DMS79 treated with DMSO at 0.1 percent for 48 hours (cell line): ENCODE data around the gene MYOF.
A peak's percentile ranks its signal among the peaks of the same experiment; 100 is the strongest.
"Not testable (repeated sequence)": the region's sequence is repeated elsewhere in the genome, so short reads cannot be mapped to it uniquely, and the experiment has no call there.

ENCODE experiments used
- DNase-seq: peaks from one replicate; lab custom pipeline; 2025; lab: John Stamatoyannopoulos, UW

Gene MYOF

DNA sequence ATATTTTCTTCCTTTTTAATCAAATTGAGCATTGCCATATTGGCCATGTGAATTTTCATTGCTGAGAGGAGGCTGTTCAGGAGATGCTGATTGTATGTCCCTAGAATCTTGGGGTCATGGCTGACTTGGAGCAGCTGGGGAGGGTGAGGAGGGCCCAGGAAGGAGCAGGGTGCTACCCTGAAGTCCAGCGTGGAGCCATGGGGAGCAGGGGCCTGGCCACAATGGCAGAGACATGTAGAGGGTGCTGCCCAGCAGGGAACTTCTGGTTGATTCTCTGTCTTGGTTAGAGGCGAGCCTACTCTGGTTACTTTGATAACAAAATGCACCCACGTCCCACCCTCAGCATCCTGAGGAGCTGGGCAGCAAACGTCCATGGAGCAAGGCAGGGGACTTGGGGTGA is 186.0 kb downstream of the MYOF start:
- DNase-seq = no peak

DNA sequence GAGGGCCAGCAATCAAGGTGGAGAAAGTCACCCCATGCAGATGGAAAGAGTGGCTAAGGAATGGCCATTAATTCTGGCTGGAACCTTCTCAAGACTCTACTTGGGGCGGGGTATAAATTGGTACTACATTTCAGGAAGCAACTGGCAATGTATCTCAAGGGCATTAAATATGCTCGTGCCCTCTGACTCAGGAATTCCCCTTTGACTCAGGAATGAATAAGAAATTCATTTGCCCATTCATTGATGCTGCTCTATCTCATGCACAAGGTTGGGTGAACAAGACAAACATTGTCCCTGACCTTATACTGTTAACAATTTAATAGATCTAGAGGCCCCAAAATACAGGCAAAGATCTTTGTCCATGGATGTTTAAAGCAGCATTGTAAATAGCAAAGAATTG is 188.1 kb downstream of the MYOF start:
- DNase-seq = no peak

DNA sequence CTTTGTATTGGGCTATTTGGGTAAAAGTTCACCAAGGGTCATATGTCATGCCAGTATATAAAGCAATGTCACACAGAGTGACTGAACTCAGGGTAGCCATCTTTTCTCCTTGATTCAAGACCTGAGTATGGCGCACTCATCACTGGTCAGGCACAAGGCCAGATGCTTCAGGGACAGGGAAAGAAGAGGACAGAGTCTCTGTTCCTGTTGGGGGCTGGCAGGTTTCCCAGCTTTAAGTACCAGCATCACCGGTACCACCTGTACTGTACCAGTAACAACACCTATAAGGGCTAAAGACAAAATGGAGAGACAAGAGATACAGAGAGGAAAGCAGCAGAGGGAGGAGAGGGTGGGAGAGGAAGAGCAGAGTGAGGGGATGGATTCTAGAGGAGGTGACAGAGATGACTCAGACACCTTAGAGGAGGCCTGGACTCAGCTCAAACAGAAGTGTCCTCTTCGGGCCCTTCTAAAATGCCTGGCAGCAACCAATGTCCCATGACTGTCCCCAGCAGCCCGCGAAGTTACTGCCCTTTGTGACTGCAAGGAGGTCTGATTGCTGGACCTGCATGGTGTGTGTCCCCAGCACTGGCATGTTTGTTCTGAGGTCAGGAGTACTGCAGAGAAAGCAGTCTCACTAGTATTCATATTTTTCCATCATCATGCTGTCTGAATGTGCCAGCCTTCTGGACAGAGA is 191.3 kb downstream of the MYOF start:
- DNase-seq = no peak

DNA sequence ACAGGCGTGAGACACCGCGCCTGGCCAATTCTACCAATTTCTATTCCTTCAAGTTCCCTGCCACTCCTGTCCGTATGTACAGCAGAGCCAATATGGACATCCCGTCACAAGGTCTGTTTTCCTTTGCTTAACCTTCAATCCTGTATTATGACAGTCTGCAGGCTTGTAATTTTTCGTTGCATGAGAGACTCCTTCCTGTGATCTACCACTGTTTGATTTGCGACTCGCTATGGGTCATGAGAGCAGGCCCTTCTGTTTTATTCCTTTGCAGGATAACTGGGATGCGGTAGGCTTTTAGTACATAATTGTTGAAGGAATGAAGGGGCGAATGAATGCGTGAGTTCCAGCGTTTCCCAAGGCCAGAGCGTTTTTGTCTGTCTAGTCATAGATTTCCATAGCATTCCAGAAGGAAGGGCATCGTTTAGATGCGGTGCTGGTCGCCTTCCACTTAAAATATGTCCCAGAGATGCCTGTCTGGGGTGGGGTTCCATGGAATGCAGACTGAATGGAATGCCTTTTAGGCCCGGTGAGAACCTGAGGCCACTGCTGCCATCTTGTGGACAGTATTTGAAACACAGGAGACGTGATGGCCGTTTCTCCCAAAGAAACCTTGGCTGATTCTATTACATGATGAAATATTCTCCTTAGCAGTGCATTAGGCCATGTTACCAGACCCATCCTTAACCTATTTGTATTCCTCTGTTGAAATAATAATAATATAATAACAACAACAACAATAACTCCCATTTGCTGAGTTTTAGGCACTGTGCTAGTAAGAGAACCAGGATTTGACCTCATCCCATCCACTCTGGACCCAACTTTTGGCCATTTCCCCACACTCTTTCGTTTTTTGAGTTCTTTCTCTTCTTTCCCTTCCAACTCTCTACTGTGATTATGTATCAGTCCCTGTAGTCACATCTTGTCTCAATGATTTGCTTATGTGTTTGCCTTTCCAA is 193.2 kb downstream of the MYOF start:
- DNase-seq = peak; percentile 7

GRCh38 chr10:93287775-93288174 is 194.4 kb downstream of the MYOF start:
- no peak for DNase-seq

- not testable (repeated sequence) for DNase-seq
These were observed 197.9 kb downstream of the MYOF start for GRCh38 chr10:93284246-93284645.

- DNase-seq = no peak
These were observed 200.8 kb downstream of the MYOF start for GRCh38 chr10:93281367-93281720.

DNA sequence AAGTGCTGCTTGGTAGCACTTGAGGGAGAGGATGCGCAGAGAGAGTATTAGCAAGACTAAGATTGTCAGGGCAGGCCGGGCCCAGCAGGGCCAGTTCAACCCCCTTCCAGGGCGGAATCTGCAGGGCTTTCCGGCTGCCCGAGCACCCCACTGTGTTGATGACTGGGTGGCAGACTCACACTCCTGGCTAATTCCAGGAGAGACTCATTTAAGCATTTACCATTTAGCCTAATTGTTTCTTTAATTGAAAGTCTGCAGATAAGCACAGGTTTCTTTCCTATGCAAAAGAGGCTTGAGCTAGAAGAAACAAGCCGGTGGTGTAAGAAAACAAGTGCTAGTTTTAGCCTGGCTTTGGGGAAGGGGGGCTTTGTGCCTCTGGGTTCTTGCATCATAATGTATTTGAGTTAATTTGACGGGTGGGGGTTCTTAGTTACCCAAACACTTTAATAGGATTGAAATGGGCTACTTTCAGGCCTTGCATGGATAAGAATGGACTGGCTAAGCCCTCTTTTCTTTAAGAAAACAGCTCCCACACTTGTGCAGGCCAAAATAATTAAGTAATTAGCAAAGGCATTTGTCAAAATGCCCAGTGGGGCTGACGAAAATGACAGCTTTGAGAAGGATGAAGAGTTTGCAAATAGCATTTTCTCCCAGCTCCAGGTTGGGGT is 201.3 kb downstream of the MYOF start:
- no peak for DNase-seq

DNA sequence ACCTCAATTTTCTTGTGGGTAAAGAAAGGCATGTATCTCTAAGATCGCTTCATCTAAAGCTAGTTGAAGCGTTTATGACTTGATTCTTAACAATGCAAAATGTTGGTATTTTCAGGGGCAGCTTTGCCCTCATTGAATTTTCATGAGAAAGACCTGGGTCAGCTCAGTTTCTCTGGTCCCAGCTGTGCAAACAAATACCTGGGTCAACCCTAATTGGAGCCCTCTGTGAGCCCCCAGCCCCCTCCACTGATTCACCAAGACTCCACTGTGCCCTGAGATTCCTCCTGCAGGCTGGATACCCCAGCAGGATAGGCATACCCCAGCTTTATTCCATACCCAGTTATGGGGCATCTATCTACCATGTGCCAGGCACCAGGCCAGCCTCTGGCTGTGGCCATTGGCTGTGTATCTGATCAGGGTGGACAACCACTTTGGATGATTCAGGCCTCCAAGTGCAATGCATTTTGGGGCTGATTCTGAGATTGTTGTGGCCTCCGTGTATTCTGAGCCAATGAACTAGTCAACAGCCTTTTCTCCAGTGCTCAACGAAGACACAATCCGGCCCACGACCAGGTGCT is 201.9 kb downstream of the MYOF start:
- no peak for DNase-seq

DNA sequence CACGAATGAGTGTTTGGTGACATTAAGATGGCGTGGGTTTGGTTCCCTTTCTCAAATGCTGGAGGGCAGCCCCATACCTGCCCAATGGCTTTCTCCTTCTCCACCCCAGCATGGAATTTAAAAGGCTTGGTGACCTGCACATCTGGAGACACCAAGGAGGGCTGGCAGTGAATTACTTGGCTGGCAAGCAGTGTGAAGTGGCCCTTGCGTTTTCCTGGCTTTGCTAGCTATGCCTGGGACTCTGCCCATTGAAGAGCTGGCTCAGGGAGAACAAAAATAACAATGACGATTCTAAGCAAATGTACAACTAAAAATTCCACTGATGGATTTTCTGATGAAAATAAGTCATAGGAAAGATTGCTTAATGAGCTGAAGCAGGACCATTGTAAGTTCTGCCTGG is 204.8 kb downstream of the MYOF start:
- DNase-seq = no peak

DNA sequence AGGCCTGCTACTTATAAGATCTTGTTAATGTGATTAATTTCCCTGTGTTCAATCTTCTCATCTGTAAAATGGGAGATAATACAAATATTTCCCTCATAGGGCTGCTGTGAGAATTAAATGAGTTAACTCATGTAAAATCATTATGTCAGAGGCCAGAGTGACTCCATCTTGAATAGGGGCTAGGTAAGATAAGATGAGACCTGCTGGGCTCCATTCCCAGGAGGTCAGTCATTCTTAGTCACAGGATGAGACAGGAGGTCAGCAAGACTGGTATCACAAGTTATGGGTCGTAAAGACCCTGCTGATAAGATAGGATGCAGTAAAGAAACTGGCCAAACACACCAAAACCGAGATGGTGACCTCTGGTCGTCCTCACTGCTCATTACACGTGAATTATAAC is 207.7 kb downstream of the MYOF start:
- DNase-seq = no peak

DNA sequence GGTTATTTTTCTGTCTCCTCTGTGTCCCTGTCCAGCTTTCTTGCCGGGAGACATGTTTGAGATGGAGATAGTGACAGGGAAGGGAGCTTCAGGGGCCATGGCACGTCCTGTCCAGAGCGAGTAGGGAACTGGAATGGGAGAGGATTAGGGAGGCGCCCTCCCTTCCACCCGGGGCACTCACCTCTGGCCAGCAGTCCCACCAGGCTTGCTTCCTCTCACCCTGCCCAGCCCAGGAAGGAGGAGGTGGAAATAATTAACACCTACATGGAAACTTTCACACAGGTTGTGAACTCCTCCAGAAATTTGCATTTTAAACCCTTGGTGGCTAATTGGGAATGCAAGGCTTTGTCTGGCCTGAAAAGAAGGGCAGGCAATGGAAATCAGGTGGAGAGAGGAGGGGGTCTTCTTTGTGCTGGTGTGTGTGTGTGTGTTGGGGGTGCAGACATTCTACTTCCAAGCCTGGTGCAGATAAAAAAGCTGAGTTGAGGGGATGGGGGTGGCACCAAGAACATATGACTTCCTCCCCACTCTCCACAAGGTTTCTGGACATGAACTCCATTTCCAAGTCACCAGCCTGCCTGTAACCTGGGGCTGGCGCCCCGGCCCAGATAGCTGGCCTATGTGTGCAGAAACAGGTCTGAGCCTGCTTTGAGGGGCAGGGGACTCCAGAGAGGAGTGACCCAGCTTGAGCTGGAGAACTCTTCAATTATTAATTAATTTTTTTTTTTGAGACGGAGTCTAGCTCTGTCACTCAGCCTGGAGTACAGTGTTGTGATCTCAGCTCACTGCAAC is 209.1 kb downstream of the MYOF start:
- no peak for DNase-seq

- DNase-seq = no peak
These were observed 210.8 kb downstream of the MYOF start for GRCh38 chr10:93271347-93271746.

DNA sequence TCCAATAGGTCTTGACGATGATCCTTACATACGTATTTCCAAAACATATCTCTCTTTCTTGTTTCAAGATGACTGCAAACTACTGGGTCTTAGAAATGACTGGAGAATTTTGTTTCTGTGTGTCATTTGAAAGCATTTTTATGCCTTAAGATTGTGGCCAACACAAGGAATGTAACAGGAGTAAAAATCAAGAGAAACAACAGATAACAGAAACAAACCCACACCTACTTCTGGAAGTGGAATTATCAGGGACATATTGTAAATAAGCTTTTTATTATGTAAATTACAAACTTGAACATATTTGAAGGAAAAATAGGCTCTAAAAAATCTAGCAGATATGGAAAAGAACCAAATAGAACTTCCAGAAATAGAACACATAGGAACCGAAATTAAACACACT is 212.9 kb downstream of the MYOF start:
- no peak for DNase-seq

DNA sequence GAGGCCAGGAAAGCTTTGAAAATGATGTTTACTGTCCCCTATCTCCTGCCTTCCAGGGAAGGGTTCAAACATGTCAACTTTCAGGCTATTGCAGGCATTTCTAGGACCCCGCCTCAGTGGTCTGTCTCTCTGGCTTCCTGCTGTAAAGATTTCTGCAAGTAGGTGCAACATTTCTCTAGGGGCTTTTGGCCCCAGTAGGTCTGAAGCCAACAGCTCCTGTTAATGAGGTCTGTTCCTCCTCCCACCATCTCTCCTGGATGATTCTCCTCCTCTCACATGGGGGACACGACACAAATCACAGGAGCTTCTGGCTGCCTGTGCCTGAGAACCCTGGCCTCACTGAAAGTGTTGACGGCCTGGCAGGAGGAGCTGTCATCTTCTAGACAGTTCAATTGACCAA is 214.1 kb downstream of the MYOF start:
- no peak for DNase-seq

DNA sequence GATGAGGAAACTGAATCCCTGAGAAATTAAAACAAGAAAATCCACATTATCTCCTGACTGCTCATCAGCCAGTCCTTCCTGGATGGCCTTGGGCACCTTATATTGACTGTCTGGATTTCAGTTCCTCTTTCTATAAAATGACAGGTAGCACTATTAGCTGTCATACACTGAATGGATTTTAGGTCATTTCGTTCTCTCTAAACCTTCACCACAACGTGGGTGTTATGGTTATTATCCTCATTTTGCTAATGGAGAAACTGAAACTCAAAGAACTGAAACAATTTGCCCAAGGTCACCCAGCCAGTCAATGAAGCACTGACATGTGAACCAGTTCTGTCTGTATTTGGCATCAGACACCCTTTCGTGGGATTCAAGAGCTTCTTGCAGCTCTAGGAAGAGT is 214.6 kb downstream of the MYOF start:
- DNase-seq = no peak

GRCh38 chr10:93266858-93267257 is 215.3 kb downstream of the MYOF start:
- DNase-seq = no peak

GRCh38 chr10:93261961-93262610 is 220.0 kb downstream of the MYOF start:
- no peak for DNase-seq

DNA sequence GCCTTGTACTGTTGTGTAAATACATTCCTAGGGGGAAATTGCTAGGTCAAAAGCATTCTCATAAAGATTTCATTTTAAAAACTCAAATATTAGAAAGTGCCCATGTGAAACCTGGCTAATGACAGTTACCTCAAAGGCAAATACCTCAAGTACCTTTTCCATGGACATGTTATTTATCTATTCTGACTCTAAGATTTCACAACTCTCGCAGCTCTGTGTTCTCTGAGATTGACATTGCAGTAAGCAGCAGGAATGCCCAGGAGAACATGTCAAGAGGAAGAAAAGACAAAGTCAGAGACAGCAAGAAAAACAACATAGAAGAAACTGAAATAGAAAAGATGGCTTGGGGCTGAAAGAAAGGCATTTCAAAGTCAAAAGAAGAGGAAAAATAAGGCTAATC is 221.0 kb downstream of the MYOF start:
- no peak for DNase-seq

GRCh38 chr10:93259126-93259525 is 223.0 kb downstream of the MYOF start:
- no peak for DNase-seq
